ENCODE results near the gene NAV3. TPM values are rescaled to one million over a fixed set of nuclear protein-coding genes. Genes with fewer than 3 reads are reported as not detected.
A peak's percentile ranks its signal among the peaks of the same experiment; 100 is the strongest.
"Not testable (repeated sequence)": the region's sequence is repeated elsewhere in the genome, so short reads cannot be mapped to it uniquely, and the experiment has no call there.

Gene NAV3
- total RNA-seq, 1 experiment from 2014 or later, result 53.3 TPM

DNA sequence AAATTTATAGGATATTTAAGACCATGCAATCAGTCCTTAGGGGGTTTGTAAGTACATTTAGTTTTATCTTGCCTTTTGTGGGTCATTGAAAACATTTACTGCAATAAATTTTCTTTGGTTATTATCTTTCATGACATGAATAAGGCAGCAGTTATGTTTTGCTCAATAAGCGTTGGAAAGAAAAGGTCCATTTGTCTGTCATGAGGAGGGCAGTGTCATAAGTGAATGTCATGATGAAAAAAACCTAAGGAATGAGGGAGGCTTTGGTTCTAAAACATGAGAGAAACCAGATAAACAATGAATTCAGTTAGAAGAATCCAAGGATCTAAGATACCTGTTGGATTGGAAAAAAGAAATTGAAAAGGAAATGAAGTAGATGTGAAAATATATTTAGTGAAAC lies 209.4 kb downstream of the NAV3 start:
- no peak for DNase-seq (ENCODE audit: low read depth)

DNA sequence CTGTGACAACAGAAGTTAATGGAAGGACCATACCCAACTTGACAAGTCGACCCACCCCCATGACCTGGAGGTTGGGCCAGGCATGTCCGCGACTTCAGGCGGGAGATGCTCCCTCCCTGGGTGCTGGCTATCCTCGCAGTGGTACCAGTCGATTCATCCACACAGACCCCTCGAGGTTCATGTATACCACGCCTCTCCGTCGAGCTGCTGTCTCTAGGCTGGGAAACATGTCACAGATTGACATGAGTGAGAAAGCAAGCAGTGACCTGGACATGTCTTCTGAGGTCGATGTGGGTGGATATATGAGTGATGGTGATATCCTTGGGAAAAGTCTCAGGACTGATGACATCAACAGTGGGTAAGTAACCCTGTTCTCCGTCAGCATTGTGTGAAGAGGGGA lies 220.1 kb downstream of the NAV3 start:
- no peak for DNase-seq (ENCODE audit: low read depth)

DNA sequence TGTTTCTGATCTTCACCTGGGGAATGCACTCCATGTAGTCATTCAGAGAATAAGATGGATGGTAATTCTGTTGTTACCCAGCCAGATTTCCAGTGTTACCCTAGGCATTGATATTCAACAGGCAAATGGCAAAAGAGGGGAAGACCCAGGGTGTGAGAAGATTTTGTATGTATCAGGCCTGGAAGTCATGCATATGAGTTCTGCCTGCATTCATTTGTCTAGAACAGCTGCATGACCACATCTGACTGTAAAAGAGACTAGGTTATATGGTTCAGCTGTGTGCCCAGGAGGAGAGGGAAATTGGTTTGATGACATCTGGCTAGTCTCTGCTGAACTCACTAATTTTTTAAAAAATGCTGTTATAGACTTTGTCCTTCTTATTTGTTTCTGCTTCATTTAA lies 224.9 kb downstream of the NAV3 start:
- DNase-seq (ENCODE audit: low read depth), result peak; percentile 41

DNA sequence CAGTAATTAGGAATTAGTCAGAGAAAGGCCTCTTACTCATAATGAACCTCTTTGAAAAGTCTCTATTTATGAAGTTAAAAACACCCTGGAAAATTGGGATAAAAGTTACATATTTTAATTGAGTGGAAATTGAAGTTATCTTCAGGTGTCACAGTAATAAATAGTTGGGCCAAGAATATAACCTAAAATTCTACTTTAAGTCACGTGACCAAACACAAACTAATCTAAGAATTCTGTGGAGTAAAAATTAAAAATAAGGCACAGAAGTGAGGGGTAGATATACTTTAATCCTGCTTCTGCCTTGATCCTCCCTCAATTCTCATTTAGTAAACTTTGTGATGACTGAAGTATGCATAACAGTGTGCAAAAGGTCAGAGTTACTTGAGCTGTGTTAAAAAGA lies 226.4 kb downstream of the NAV3 start:
- no peak for DNase-seq (ENCODE audit: low read depth)

DNA sequence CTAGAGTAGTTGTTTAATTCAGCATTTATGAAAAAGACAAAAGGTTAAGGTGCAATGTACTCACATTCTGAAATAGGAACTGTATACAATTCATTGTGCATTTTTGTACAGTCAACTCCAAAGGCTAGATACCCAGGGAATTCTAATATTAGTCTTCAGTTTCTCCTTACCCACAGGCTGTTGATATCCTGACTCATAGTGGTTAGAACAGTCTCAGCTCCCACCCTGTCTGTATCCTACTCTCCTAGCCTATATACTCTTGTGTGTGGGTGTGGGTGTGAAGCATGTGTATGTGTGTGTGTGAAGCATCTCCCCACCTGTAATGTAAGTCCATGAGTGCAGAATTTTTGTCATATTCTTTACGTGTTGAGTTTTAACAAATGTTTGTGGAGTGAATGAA lies 229.5 kb downstream of the NAV3 start:
- peak; percentile 74 for DNase-seq (ENCODE audit: low read depth)

DNA sequence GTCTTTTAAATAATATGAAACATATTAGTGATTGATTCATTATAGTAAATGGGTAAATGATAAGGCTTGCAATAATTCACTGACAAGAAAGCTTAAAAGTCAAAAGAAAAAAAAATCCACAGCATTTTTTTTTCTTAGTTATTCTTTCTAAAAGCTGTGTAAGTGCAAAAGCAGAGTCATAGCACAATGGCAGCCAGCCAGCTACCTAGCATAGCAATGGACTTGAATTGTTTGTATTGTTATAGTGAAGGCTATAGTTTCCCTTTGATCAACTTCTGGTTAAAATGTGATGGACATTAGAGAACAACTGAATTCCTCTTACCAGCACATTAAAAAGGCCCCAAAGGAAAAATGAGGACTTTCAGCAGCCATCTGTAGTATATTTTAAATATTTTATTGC lies 232.1 kb downstream of the NAV3 start:
- DNase-seq (ENCODE audit: low read depth), result peak; percentile 65

DNA sequence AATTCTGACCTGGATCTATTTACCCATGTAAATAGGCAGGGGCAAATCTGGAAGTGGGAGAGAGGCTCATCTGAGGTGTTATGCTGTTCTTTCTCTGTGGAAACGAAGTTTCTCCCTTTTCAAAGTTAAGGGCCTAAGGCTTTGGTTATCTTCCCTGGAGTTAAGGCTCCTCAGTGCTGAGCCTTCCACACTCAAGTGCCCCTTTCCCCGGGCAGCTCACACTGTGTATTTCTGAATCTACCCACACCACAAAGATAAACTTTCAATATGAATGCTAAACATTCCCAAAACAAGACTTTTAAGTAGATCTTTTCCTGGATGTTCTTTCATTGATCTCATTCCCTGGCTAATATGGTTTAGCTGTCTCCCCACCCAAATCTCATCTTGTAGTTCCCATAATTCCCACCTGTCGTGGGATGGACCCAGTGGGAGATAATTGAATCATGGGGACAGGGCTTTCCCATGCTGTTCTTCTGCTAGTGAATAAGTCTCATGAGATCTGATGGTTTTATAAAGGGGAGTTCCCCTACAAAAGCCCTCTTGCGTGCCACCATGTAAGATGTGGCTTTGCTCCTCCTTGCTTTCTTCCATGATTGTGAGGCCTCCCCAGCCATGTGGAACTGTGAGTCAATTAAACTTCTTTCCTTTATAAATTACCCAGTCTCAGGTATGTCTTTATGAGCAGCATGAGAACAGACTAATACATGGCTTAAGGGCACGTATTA lies 251.1 kb downstream of the NAV3 start:
- DNase-seq (ENCODE audit: low read depth), result no peak

DNA sequence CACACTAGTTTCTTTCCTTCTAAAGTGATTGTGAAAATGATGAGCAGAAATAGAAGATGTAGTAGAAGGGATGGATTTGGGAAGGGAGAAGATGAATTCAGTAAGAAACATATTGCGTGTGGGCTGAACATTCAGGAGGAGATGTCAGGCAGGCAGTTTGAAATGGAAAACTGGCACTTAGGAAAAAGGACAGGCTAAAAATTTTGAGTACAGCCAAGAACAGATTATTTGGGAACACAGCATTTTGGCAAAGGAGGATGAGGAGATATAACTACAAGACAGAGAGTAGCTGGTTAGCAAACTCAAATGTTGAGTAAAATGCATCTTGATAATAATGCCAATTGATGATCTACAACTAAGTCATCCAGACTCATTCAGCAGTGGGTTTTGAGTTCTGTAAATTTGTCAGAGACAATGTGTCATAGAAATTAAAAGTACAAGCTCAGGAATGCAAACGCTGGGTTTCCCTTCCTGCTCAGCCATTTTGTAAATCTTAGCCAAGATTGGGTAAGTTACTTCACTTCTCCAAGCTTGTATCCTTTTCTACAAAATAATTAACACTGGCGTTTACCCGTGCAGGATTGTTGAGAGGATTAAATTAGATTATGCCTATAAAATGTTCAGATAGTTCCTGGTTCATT lies 255.0 kb downstream of the NAV3 start:
- DNase-seq (ENCODE audit: low read depth), result peak; percentile 68

DNA sequence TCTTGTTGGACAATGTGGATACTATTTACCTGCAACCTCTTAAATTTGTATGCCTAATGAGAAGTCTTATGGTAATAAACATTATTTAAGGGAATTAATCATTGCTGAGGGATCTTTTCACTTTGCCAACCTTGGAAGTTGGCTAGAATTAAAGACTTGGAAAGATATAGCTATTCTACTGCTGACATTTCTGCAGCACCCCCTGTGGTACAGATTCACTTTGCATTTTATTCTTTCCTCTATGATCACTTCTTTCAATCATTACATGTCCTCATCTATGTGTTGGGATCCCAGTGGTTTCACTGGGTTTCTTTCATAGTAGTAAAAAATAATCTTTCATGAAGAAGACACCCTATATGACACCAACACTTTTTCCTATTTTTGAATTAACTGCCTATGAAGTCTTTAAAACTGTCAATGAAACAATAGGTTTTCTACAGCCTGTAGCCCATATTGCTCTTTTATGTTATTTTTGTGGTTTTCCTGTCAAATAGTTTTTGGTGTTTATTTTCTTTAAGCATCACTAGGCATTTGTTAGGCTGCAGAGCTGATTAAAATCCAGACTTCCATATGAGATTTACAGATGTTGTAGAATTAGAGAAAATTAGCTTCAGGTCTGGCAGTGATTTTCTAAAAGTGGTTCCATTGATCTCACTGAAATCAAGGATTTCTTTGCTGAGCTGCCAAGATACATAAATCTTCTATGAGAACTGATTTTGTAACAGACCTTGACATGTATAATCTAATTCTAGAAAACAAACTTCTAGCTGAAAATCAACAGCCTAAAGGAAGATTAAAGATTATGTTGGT lies 256.1 kb downstream of the NAV3 start:
- peak; percentile 33 for DNase-seq (ENCODE audit: low read depth)

DNA sequence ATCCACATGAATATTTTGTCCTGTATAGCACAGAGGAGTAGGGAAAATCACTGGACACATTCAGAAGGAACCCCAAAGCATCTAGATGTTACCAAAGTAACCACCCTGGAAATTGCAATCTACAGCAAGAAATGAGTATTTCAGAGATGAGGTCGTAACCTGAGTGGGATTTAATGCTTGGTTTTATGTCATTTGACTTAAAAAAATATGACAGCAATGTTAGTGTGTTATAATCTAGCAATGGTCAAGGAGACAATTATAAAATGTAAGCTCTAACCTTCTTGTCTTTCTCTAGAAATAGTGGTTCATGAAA lies 256.6 kb downstream of the NAV3 start:
- DNase-seq (ENCODE audit: low read depth), result peak; percentile 32

DNA sequence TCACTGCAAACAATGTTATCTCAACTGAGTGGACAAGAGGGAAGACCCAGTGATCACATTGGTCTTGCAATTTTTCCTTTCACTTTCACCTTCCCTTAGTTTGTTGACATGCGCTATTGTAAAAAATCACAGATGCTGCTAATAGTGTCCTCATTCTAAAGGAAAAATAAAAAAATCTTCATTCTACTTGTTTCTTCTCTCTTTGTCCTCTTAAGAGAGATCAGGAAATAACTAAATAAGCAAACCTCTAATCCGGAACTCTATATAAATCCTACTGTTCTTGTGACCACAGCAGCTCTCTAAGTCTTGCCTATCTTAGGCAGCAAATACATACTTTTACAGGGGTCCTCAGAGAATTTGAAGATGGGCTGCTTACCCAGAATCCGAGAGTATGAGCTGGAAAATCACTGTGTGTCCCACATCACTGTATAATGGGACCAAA lies 257.7 kb downstream of the NAV3 start:
- peak; percentile 44 for DNase-seq (ENCODE audit: low read depth)

DNA sequence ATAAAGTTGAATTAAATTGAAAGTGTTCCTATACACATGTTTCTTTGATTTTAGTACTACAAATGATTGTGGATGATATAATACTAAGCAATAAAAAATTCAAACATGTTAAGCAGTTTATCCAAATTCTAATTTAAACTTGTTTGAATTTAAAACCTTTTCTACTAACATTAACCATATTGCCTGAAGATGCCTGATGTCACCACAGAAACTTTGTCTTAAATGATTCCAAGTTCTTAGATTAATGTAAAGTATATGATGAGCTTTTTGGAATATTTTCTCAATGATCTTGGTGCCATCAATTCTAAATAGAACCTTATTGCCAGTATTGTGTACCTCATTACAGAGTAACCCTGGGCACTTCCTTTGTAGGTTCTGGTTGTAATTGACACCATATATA lies 259.6 kb downstream of the NAV3 start:
- no peak for DNase-seq (ENCODE audit: low read depth)

DNA sequence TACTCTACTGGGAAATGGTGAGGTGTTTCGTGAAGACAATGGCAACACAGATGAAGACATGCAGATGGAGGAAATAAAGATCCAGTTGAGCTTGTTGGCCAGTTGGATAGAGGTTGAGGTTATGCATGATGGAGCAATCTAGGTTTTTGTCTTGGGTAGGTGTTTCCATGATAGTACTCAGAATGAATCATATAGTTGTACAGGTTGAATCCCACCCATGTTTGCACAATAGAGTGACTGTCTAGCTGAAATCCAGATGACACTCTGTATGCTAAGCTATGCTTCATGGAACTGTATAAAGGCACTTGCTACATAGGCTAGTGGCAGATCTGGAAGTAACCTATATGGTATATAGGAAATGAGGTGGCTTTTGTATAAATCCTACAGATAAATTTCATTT lies 264.9 kb downstream of the NAV3 start:
- no peak for DNase-seq (ENCODE audit: low read depth)

DNA sequence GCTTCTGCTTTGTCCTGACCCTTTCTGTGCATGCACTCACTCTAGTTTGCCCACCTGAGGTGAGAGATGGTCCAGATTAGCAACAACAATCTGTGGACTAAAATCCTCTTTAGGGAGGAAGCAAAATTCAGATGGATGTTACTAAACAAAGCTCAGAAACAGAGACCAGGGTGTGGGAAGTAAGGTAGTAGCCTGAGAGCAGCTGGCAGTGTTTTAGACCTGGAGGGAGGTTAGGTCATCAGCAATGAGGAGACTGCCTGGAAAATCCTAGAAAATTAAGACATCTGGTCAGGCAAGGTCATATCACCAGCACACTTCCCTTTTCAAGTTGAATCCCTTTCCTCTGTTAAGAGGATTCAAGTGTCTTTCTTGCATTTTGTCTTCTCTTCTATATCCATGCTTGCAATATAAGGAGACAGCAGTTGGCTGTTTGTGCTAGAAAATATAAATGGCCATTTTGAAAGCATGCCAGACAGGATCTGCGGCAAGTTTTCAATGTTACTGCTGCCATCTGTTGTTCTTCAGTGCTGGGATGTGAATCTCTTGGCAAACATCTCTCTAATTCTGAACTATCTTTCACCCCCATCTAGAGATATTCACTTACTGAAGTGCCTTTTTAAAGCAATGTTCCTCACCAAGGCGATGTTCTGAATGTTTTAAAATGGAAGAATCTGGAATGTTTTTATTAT lies 266.4 kb downstream of the NAV3 start:
- peak; percentile 75 for DNase-seq (ENCODE audit: low read depth)

DNA sequence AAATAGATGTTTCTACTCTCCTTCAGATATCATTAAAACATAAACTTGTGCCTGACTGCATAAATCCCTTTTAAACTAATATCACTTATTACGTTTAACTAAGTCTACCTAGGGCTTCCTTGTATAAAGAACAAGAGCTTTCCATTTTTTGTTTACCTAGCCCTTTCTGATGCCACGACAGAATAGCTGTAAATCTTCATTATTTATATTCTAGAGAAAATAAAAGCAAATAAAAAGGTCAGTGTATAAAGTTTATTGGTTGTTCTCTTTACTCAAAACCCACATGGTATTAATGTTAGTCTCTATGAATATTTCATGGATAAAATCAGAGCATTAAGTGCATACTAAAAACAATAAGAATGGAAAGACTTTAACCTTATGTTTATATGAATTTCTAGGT lies 269.1 kb downstream of the NAV3 start:
- DNase-seq (ENCODE audit: low read depth), result no peak

DNA sequence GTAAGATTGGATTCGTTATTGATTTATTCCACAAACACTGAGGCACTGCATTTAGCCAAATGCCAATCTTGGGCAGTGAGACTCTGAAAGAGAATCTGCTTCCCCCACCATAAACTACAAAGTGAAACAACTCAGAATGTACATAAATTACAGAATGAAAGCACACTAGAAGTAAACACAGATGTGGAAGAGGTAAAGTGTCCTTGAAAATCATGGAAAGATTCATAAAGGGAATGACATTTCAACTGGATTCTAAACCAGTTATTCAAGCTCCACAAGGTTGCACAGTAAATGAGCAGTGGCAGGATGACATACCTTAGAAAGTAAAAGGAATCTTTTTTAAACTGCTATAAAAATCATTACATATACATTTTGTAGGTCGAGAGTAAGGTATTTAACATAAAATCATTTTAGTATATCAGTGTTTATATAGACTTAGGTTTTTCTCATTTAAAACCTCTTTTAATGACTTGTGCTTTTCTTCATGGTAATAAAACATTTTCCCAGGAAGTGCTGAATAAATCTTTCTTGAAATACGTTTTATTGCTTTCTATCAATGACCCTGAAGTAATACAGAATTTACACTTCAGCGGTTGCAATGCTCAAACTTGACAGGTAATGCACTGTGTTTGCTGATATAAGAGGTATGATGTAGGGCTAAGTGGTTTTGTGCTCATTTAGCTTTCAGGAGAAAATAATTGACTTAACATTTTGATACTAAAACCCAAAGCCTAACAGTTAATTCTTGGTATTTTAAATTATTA lies 270.6 kb downstream of the NAV3 start:
- no peak for DNase-seq (ENCODE audit: low read depth)

DNA sequence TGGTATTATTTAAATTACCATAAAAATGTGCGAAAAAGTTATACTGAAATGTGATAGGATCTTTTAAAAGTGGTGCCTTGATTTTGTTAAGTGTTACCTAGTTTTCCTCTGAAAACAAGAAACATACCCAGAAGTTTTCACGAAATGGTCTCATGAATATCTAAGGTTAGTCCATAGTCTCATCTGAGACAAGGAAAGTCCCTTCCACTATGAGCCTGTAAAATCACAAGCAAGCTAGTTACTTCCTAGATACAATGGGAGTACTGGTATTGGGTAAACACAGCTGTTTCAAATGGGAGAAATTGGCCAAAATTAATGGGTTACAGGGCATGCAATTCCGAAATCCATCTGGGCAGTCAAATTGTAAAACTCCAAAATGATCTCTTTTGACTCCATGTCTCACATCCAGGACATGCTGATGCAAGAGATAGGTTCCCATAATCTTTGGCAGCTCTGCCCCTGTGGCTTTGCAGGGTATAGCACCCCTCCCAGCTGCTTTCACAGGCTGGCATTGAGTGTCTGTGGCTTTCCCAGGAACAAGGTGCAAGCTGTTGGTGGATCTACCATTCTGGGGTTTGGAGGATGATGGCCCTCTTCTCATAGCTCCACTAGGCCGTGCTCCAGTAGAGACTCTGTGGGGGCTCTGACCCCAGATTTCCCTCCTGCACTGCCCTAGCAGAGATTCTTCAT lies 271.4 kb downstream of the NAV3 start:
- DNase-seq (ENCODE audit: low read depth), result no peak

DNA sequence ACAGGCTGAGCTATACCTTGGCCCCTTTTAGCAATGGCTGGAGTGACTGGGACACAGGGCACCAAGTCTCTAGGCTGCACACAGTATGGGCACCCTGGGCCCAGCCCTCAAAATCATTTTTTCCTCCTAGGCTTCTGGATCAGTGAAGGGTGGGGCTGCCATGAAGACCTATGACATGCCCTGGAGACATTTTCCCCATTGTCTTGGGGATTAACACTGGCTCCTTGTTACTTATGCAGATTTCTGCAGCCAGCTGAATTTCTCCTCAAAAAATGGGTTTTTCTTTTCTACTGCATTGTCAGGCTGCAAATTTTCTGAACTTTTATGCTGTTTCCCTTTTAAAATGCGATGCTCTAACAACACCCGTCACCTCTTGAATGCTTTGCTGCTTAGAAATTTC lies 272.1 kb downstream of the NAV3 start:
- not testable (repeated sequence) for DNase-seq (ENCODE audit: low read depth)

DNA sequence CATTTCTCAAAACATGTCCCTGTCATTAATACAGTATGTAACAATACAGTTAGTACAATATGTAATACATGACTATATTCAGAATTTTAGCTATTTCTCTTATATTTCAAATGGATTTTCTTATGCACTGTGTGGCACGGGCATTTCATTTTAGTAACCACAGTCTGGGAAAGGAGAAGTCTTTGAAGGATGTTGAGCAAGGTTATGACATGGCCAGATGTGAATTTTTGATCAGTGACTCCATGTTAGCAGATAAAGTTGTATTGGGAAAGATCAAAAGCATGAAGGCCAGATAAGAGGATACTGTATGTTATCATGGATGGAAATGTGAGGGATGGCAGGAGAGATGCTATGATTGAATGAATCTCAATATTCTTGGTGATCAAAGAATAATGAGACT lies 285.2 kb downstream of the NAV3 start:
- DNase-seq (ENCODE audit: low read depth), result no peak

DNA sequence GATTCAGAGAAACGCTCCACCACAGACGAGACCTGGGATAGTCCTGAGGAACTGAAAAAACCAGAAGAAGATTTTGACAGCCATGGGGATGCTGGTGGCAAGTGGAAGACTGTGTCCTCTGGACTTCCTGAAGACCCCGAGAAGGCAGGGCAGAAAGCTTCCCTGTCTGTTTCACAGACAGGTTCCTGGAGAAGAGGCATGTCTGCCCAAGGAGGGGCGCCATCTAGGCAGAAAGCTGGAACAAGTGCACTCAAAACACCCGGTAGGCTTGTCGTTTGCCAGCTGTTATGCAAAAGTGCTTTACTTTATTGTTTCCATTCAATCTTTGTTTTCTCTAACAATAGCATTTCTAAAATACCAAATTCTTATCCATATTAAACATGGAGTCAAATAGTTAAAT lies 287.3 kb downstream of the NAV3 start:
- DNase-seq (ENCODE audit: low read depth), result no peak

DNA sequence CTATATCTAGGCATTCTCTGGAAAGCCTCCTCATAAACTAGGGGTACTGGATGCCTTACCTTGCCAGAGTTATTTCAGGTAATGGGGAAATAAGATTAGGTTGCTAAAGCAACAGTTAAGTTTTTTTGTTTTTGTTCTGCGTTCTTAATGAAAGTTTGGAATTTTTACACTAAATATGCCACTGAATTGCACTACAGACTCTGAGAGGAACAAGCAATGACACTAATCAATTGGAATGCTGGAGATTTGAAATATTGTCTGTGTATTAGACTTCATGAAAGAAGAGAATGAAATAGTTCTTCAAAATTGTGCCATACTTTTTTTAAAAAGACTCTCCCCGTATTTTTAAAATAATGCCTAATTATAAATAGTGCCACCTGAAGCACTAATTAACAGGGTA lies 287.8 kb downstream of the NAV3 start:
- DNase-seq (ENCODE audit: low read depth), result no peak

Data from LHCN-M2 (cell line).